PFSK-1 (cell line): ENCODE measurements around the gene TRIP6.

Source experiments
- POLR2AphosphoS5 ChIP-seq: IDR thresholded peaks from 2 replicates; pipeline ENCODE4 v1.6.1; 2012; ENCODE audit warnings: low read depth, mild to moderate bottlenecking, control low read depth, low read length, moderate library complexity
- REST ChIP-seq, 2 experiments: IDR thresholded peaks; 2 replicates each; pipeline versions ENCODE4 v1.6.1 to v1.8.0; 2011 to 2012; ENCODE audit warnings: low read depth in 2 of 2, low read length in 2 of 2, control low read depth in 1 of 2, inconsistent platforms in 1 of 2, mild to moderate bottlenecking in 1 of 2, moderate library complexity in 1 of 2; ENCODE audit not compliant: insufficient read depth in 1 of 2
- TAF1 ChIP-seq: IDR thresholded peaks from 2 replicates; pipeline ENCODE4 v1.6.1; 2012; ENCODE audit warnings: low read length, control low read depth, borderline replicate concordance; ENCODE audit not compliant: insufficient read depth

DNA sequence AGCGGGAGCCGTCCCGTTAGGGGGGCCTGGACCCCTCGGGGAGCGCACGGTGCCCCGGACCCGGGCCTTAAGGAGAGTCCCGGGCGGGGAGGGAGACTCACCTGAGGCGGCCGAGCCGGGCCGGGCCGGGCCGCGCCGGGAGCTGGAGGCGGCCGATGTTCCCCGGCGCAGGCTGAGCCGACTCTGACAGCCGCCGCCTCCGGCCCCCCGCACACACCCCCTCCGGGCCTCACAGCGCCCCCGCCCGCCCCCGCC, 28.4 kb downstream of the TRIP6 start, which contains the start of gene ACHE:
- TF ChIP-seq REST (IDR thresholded peaks at IDR 0.05; ENCODE audit: insufficient read depth in 1 of 2, low read depth in 2 of 2, low read length in 2 of 2) (no peak), POLR2AphosphoS5 (no peak), TAF1 (no peak)
